IMR-90 (cell line): ENCODE results near the gene MEF2B. TPM values are rescaled to one million over a fixed set of nuclear protein-coding genes. Genes with fewer than 3 reads are reported as not detected.

Source experiments
- ATAC-seq: fragments of 200-7000 bp; cut with Tn5 transposase; 2 replicates; pipeline ENCODE4 v1.9.1; 2020; ENCODE audit warnings: low read depth, mild to moderate bottlenecking, moderate library complexity
- BruUV-seq: library from RNA; stranded (reverse); fragments of 400-500 nt; replicated peaks from 2 replicates; lab custom pipeline; 2021; lab: Mats Ljungman, UMichigan
- CTCF ChIA-PET: fragments of 300-600 bp; formaldehyde crosslinking; extraction: SDS; loops from one replicate; lab custom pipeline; 2021; ENCODE audit warnings: antibody characterized with exemption; lab: Yijun Ruan, JAX
- POLR2A ChIA-PET: fragments of 300-600 bp; sonication (Branson Sonifier 250); formaldehyde crosslinking; loops from one replicate; lab custom pipeline; 2022; ENCODE audit warnings: antibody characterized with exemption; ENCODE audit not compliant: unreplicated experiment; lab: Charles Lee
- DNase-seq: peaks from one replicate; pipeline ENCODE4 v3.0.0; 2013
- H2AFZ ChIP-seq: replicated peaks from 2 replicates; pipeline ENCODE3; 2013; ENCODE audit warnings: low read length, mild to moderate bottlenecking; ENCODE audit not compliant: poor library complexity
- H2AK5ac ChIP-seq: 2 replicates; pipeline ENCODE4 v1.6.1; 2013; ENCODE audit warnings: low read depth, low read length, inconsistent platforms
- H2AK9ac ChIP-seq: replicated peaks from 2 replicates; pipeline ENCODE3; 2013; ENCODE audit warnings: mild to moderate bottlenecking, low read depth, low read length, moderate library complexity; ENCODE audit not compliant: poor library complexity
- H2BK120ac ChIP-seq: 2 replicates; pipeline ENCODE4 v1.6.1; 2013; ENCODE audit warnings: low read depth, low read length, inconsistent platforms
- H2BK15ac ChIP-seq: 3 replicates; pipeline ENCODE4 v1.6.1; 2013; ENCODE audit warnings: low read depth, low read length, inconsistent platforms
- H2BK20ac ChIP-seq: 2 replicates; pipeline ENCODE4 v1.6.1; 2013; ENCODE audit warnings: low read depth, mild to moderate bottlenecking, inconsistent platforms, low read length, moderate library complexity
- H2BK5ac ChIP-seq: 2 replicates; pipeline ENCODE4 v1.6.1; 2013; ENCODE audit warnings: mild to moderate bottlenecking, low read depth, low read length, inconsistent platforms; ENCODE audit not compliant: poor library complexity, severe bottlenecking
- H3K14ac ChIP-seq: replicated peaks from 2 replicates; pipeline ENCODE4 v1.6.1; 2013; ENCODE audit warnings: low read depth, low read length, inconsistent platforms
- H3K18ac ChIP-seq: 2 replicates; pipeline ENCODE4 v1.6.1; 2013; ENCODE audit warnings: low read depth, low read length, control low read depth
- H3K23ac ChIP-seq: 2 replicates; pipeline ENCODE4 v1.6.1; 2013; ENCODE audit warnings: low read depth, low read length, inconsistent platforms
- H3K27ac ChIP-seq: 2 replicates; pipeline ENCODE4 v1.5.1; 2013; ENCODE audit warnings: mild to moderate bottlenecking, control low read depth, low read length; ENCODE audit not compliant: insufficient read depth
- H3K27me3 ChIP-seq: 2 replicates; pipeline ENCODE4 v1.6.1; 2013; ENCODE audit warnings: low read length; ENCODE audit not compliant: control insufficient read depth, insufficient read depth
- H3K36me3 ChIP-seq: 2 replicates; pipeline ENCODE4 v1.6.1; 2013; ENCODE audit warnings: low read length, mixed read lengths; ENCODE audit not compliant: control insufficient read depth, insufficient read depth
- H3K4ac ChIP-seq: 2 replicates; pipeline ENCODE4 v1.6.1; 2013; ENCODE audit warnings: low read depth, low read length, inconsistent platforms
- H3K4me1 ChIP-seq: 2 replicates; pipeline ENCODE4 v1.6.1; 2013; ENCODE audit warnings: low read length, mixed read lengths; ENCODE audit not compliant: control insufficient read depth, insufficient read depth
- H3K4me2 ChIP-seq: 2 replicates; pipeline ENCODE4 v1.6.1; 2013; ENCODE audit warnings: low read depth, mild to moderate bottlenecking, control low read depth, low read length, moderate library complexity
- H3K4me3 ChIP-seq: 2 replicates; pipeline ENCODE4 v1.5.1; 2013; ENCODE audit warnings: low read depth, mild to moderate bottlenecking, control low read depth, low read length, moderate library complexity; ENCODE audit not compliant: insufficient read depth
- H3K56ac ChIP-seq: 2 replicates; pipeline ENCODE4 v1.6.1; 2013; ENCODE audit warnings: low read length, inconsistent platforms; ENCODE audit not compliant: insufficient read depth; ENCODE audit errors: extremely low read depth
- H3K79me1 ChIP-seq, 2 experiments: 2 replicates each; pipeline ENCODE4 v1.6.1; 2013; ENCODE audit warnings: low read length in 2 of 2, inconsistent platforms in 1 of 2, low read depth in 1 of 2
- H3K9ac ChIP-seq: 2 replicates; pipeline ENCODE4 v1.6.1; 2013; ENCODE audit warnings: low read depth, low read length, control low read depth
- H3K9me1 ChIP-seq: 2 replicates; pipeline ENCODE4 v1.6.1; 2013; ENCODE audit warnings: low read length, inconsistent platforms; ENCODE audit not compliant: insufficient read depth
- H3K9me3 ChIP-seq: 2 replicates; pipeline ENCODE4 v1.6.1; 2013; ENCODE audit warnings: low read length; ENCODE audit not compliant: control insufficient read depth, insufficient read depth
- H4K20me1 ChIP-seq: 2 replicates; pipeline ENCODE4 v1.6.1; 2013; ENCODE audit warnings: low read length, inconsistent platforms; ENCODE audit not compliant: insufficient read depth
- H4K5ac ChIP-seq: 2 replicates; pipeline ENCODE4 v1.6.1; 2013; ENCODE audit warnings: mild to moderate bottlenecking, low read depth, low read length, control low read depth
- H4K8ac ChIP-seq, 2 experiments: 2 replicates each; pipeline ENCODE4 v1.6.1; 2013; ENCODE audit warnings: low read depth in 2 of 2, low read length in 2 of 2, control low read depth in 1 of 2, inconsistent platforms in 1 of 2
- H4K91ac ChIP-seq: 2 replicates; pipeline ENCODE4 v1.6.1; 2013; ENCODE audit warnings: low read depth, low read length, inconsistent platforms; ENCODE audit not compliant: insufficient read depth
- CEBPB ChIP-seq: IDR thresholded peaks from 2 replicates; pipeline ENCODE4 v1.6.1; 2012; ENCODE audit warnings: low read depth, low read length, improper control_type of control experiment
- CHD1 ChIP-seq: IDR thresholded peaks from 2 replicates; pipeline ENCODE4 v1.6.1; 2012; ENCODE audit warnings: low read depth, low read length, improper control_type of control experiment
- CTCF ChIP-seq: conservative IDR thresholded peaks from 2 replicates; pipeline ENCODE4 v1.5.1; 2012; ENCODE audit warnings: mild to moderate bottlenecking, low read depth, low read length, improper control_type of control experiment
- ELK1 ChIP-seq: fragments of 150-350 bp; IDR thresholded peaks from 2 replicates; pipeline ENCODE4 v1.6.1; 2016; ENCODE audit warnings: low read depth, mild to moderate bottlenecking, low read length, moderate library complexity, borderline replicate concordance
- FOS ChIP-seq: fragments of 150-350 bp; IDR thresholded peaks from 2 replicates; pipeline ENCODE4 v1.6.1; 2016; ENCODE audit warnings: low read depth, low read length
- MAFK ChIP-seq: IDR thresholded peaks from 2 replicates; pipeline ENCODE4 v1.6.1; 2012; ENCODE audit warnings: low read depth, low read length, improper control_type of control experiment
- MXI1 ChIP-seq: IDR thresholded peaks from 2 replicates; pipeline ENCODE4 v1.6.1; 2012; ENCODE audit warnings: low read depth, mild to moderate bottlenecking, low read length, moderate library complexity, borderline replicate concordance
- NFE2L2 ChIP-seq: fragments of 150-350 bp; IDR thresholded peaks from 2 replicates; pipeline ENCODE4 v1.6.1; 2016; ENCODE audit warnings: low read depth, mild to moderate bottlenecking, low read length
- POLR2A ChIP-seq: IDR thresholded peaks from 2 replicates; pipeline ENCODE4 v1.6.1; 2012; ENCODE audit warnings: mild to moderate bottlenecking, low read depth, low read length
- RAD21 ChIP-seq: IDR thresholded peaks from 2 replicates; pipeline ENCODE4 v1.6.1; 2012; ENCODE audit warnings: low read length, improper control_type of control experiment
- RFX5 ChIP-seq: IDR thresholded peaks from 2 replicates; pipeline ENCODE4 v1.8.0; 2012; ENCODE audit warnings: low read depth, mild to moderate bottlenecking, low read length, moderate library complexity
- SMC3 ChIP-seq: fragments of 150-350 bp; IDR thresholded peaks from 2 replicates; pipeline ENCODE4 v1.6.1; 2016; ENCODE audit warnings: low read depth, mild to moderate bottlenecking, antibody characterized with exemption, low read length, moderate library complexity
- WGBS, 2 experiments: methylation state at CpG; one replicate each; pipeline versions ENCODE4 v1.1.5 to v1.1.7; 2013; ENCODE audit warnings: missing lambda C conversion rate in 2 of 2; ENCODE audit not compliant: insufficient read length in 1 of 2; ENCODE audit errors: extremely low coverage in 2 of 2; 5-methylcytosine and 5-hydroxymethylcytosine counted together
- dilution Hi-C: fragments of 300-500 bp; cut with HindIII; formaldehyde crosslinking; loops from one replicate; pipeline ENCODE4 v1.14.3; 2018; ENCODE audit warnings: low sequenced_read_pairs; ENCODE audit not compliant: unreplicated experiment
- in situ Hi-C: fragments of 300-500 bp; cut with MboI; formaldehyde crosslinking; loops from 3 replicates; pipeline ENCODE4 v1.14.3; 2019; ENCODE audit warnings: low sequenced_read_pairs, inconsistent platforms, mixed read lengths
- intact Hi-C: fragments of 100-400 bp; cut with micrococcal nuclease; formaldehyde crosslinking; loops from 2 replicates; pipeline ENCODE4 v1.10.0; 2022
- polyA plus RNA-seq, 3 experiments: library from polyadenylated mRNA; depleted of rRNA; stranded (reverse); fragments of >200 nt; gene quantifications; 2 replicates each; pipeline ENCODE4 v1.2.3, GENCODE V29; 2012; ENCODE audit warnings: low replicate concordance in 1 of 3
- total RNA-seq: library from RNA; depleted of rRNA; stranded (reverse); fragments of >200 nt; gene quantifications from 2 replicates; pipeline ENCODE4 v1.2.3, GENCODE V29; 2012

Gene MEF2B
- total and polyA plus RNA-seq, 2 of the 4 experiments (the other 2 are of a cell fraction), result 0.18 to 0.94 TPM

- TF ChIP-seq RAD21, result no peak
Measured at GRCh38 chr19:19154768-19155494, 15.1 kb downstream of the MEF2B start (continued).

GRCh38 chr19:19152668-19153384 lies 17.2 kb downstream of the MEF2B start:
- H2BK5ac ChIP-seq, result no peak overlapping the region
- no peak overlapping the region for H4K91ac ChIP-seq
- H3K9ac ChIP-seq, result no peak overlapping the region
- WGBS, 2 experiments, result 67% methylated on average over 1 of the region's 13 CpGs; no CpG with 5 or more reads in 1 of the 2 experiments
- H2AK5ac ChIP-seq, result no peak overlapping the region
- CTCF ChIA-PET, result no interaction called here
- H2BK15ac ChIP-seq, result no peak overlapping the region
- in situ Hi-C loops, result no loop called here
- no peaks in the 10 kb centered on the region for H3K79me1 ChIP-seq
- no peaks in the 10 kb centered on the region for H3K4me1 ChIP-seq
- no peak for ATAC-seq
- intact Hi-C loops, result no loop called here
- peaks cover 13% of the 10 kb centered on the region for H3K36me3 ChIP-seq
- no peaks in the 10 kb centered on the region for H3K27me3 ChIP-seq
- H4K5ac ChIP-seq, result no peak overlapping the region
- no peaks in the 10 kb centered on the region for H3K9me1 ChIP-seq
- H3K4me2 ChIP-seq, result no peak overlapping the region
- H2BK20ac ChIP-seq, result no peak overlapping the region
- no peak overlapping the region for H3K27ac ChIP-seq
- no peak overlapping the region for H3K4me3 ChIP-seq
- H3K18ac ChIP-seq, result no peak overlapping the region
- H3K4ac ChIP-seq, result no peak overlapping the region
- DNase-seq, result no peak
- no peak overlapping the region for H2AK9ac ChIP-seq
- H4K8ac ChIP-seq, result no peak overlapping the region
- H3K56ac ChIP-seq, result no peak overlapping the region
- H3K9me3 ChIP-seq, result peaks cover 6% of the 10 kb centered on the region; the same call in 1 of the 2 replicates
- no peak overlapping the region for H3K14ac ChIP-seq
- POLR2A ChIA-PET, result no interaction called here
- no peaks in the 10 kb centered on the region for H4K20me1 ChIP-seq
- no TSS peak for BruUV-seq
- no peak overlapping the region for H3K23ac ChIP-seq
- H2BK120ac ChIP-seq, result no peak overlapping the region
- H2AFZ ChIP-seq, result no peak overlapping the region
- dilution Hi-C loops, result no loop called here
- TF ChIP-seq FOS (no peak), SMC3 (no peak), POLR2A (no peak), ELK1 (no peak), NFE2L2 (no peak), MXI1 (no peak), CHD1 (no peak), RAD21 (no peak), CEBPB (no peak), CTCF (no peak), RFX5 (no peak), MAFK (no peak)
